ENCODE data around the gene TBCA.

The TBCA gene

DNA sequence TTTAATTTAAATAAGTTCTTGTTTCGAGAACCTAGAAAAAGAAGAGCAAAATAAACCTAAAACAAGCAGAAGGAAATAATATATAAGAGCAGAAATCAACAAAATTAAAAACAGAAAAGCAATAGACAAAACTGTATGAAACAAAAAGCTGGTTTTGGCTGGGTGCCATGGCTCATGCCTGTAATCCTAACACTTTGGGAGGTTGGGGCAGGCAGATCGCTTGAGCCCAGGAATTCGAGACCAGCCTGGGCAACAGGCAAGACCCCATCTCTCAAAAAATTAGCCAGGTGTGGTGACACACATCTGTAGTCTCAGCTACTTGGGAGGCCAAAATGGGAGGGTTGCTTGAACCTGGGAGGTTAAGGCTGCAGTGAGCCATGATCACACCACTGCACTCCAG is 78.4 kb downstream of the TBCA start:
- no peak for TF ChIP-seq CTCF (IDR thresholded peaks at IDR 0.05)

DNA sequence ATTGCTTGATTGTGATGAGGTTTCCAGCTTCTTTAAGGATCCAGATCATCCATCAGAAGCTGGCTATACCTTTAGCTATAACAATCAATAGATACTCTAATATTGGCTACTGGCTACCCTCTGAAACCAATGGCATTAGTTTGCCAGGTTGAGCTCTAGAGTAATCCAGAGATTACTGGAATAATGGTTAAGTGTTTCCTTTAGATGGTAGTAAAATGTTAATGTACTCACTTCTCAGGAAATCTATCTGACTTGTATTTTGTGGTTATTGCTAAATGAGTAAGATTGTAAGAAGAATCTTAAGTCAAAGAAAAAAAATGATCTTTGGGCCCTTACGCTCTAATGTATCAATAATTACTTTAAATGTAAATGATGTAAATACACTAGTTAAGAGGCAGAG is 80.0 kb downstream of the TBCA start:
- TF ChIP-seq CTCF (IDR thresholded peaks at IDR 0.05): no peak

- no peak for TF ChIP-seq CTCF (IDR thresholded peaks at IDR 0.05)
Observed at GRCh38 chr5:77693913-77694312, 82.2 kb downstream of the TBCA start.

GRCh38 chr5:77683171-77683732 is 92.9 kb downstream of the TBCA start:
- no peak for TF ChIP-seq CTCF (IDR thresholded peaks at IDR 0.05)

- no peak for TF ChIP-seq CTCF (IDR thresholded peaks at IDR 0.05)
Observed at GRCh38 chr5:77670526-77670925, 105.6 kb downstream of the TBCA start.

- TF ChIP-seq CTCF (IDR thresholded peaks at IDR 0.05): no peak
Observed at GRCh38 chr5:77669677-77670076, 106.5 kb downstream of the TBCA start.

GRCh38 chr5:77663090-77663863 is 112.9 kb downstream of the TBCA start:
- no peak for TF ChIP-seq CTCF (IDR thresholded peaks at IDR 0.05)
